HG03175 (cell line): ENCODE data around the gene LUC7L3.

Source experiments
- ATAC-seq: cut with Tn5 transposase; IDR thresholded peaks from one replicate; pipeline ENCODE4 v1.9.1; 2021; ENCODE audit warnings: mild to moderate bottlenecking, moderate library complexity; ENCODE audit not compliant: unreplicated experiment

LUC7L3 gene

DNA sequence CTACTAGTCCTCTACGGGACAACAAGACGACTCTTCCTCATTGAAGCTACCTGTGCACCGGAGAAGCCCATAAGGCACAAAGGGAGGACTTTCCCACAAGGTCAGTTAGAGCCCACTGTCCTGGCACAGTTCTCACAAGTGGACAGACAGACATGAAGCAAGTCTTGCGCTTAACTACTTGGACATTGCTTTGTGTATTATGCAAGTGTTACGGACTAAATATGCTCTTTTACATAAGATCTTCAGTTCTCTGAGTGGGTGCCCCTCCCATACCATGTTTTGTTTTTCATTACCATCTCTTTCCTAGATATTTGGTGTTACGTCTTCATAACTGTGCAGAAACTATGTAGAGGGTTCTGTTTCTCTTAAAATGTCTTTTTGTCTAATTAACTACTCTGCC lies 29.8 kb downstream of the LUC7L3 start:
- no peak for ATAC-seq

DNA sequence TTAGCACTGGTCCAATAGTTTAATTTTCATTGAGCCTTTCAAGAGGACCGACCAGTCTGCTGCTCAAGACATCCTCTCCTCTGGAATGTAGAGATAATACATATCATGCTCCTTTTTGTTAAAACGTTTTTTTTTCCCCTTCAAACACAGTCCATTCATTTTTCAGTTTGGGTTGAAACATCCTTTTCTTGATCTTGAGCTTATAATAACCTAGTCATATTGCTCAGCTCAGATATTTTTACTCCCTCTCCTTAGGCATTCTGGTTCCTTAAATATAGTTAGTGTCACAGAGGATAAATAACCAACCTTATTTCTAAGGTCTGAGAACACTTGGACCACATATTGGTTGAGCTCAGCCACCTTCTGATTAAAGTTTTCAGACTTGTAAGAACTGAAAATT lies 35.1 kb downstream of the LUC7L3 start:
- ATAC-seq: no peak

DNA sequence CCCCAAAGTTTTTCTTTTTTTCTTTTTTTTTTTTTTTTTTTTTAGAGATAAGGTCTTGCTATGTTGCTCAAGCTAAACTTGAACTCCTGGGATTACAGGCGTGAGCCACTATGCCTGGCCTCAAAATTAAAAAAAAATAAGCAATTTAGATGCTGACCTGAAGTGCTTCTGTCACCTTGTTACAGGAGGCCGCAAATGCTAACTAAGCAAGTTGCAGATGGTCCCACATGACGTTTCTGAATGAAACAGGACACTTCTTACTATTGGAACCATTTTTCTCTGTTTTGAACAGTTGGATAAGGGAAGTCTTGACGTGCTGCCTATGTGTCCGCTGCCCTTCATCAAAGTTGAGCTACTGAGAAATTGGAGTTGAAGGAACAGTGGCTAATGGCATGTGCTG lies 39.1 kb downstream of the LUC7L3 start:
- ATAC-seq: no peak

DNA sequence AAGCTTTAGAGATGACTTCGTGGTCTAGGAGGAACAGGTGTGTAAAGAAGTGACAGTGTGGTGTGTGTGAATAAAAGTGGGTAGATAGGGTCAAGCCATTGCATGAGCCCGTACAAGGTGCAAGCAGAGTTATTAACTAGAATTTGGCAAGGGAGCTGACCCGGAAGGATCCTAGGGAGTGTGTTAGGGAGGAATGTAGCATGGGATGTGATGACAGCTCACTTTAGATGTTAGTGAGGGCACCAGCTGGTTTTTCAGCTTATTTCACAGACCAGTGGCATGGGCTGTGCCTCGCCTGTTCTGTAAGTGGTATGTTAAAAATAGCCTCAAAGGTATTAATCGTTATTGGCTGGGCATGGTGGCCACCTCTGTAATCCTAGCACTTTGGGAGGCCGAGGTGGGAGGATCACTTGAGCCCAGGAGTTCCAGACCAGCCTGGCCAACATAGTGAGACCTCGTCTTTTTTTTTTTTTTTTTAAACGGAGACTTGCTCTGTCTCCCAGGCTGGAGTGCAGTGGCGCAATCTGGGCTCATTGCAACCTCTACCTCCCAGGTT lies 39.7 kb downstream of the LUC7L3 start:
- no peak for ATAC-seq

DNA sequence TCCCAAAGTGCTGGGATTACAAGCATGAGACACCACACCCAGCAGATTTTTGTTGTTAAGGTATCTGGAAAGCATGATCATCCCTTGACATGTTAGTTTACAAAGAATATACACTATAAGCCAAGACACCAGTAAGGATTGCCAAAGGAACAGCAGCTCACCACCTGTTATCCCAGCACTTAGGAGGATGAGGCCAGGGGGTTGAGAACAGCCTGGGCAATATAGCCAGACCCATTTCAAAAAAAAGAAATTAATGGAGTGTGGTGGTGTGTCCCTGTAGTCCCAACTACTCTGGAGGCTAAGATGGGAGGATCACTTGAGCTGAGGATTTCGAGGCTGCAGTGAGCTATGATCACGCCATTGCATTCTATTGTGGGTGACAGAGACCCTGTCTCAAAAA lies 42.8 kb downstream of the LUC7L3 start:
- no peak for ATAC-seq

- ATAC-seq: no peak
These were observed 44.5 kb downstream of the LUC7L3 start for GRCh38 chr17:50763716-50764475.

GRCh38 chr17:50764734-50765149 lies 45.3 kb downstream of the LUC7L3 start:
- no peak for ATAC-seq

DNA sequence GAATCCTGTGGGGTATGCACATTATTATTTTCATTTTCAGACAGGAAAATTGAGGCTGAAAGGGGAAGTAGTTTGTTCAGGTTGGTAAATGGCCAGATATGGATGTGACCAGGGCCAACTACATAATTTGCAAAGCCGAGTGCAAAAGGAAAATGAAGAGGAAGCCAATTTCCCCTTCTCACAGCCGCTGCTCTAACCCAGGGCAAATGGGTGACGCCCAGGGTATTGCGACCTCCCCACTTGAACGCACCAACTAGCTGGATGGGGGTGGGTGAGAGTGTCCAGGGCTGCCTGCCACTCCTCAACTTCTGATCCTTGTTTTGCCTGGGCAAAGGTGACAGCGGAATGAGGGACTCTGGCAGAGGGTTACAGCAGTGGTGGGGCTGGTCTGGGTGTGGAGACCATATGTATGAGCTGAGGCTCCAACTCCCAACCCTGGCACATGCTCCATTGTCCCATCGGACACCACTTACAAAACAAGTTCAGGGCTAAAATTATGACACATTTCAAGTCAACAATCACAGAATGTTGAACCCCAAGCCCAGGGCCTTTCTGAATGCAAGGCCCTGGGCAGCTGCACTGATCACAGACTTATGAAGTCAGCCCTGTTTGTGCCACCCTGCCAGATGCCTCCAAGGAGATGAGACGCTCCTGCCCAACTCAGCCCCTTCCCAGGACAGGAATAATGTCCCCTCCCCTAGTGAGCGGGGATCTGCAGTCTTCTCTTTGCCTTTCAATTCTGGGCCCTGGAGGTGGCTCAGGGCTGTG lies 46.2 kb downstream of the LUC7L3 start:
- ATAC-seq: peak; percentile 50

- no peak for ATAC-seq
These were observed 47.0 kb downstream of the LUC7L3 start for GRCh38 chr17:50766222-50767023.

DNA sequence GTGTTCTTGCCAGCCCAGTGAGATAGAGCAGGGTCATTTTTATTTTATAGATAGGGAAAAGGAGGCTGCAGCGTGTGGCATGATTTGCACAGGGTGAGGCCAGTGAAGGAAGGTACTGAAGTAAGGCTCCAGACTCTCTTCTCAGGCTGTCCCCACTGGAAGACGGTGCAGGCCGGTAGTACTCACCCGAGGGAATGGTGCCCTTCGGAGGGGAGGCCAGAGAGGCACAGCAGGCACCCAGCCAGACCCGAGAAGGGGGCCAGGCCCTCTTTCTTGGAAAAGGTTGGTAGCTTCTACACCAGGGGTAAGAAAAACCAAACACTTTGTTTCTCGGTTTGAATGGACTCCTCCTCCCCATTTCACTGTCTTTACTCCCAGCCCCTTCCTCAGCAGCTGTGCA lies 47.6 kb downstream of the LUC7L3 start:
- ATAC-seq: no peak

GRCh38 chr17:50767446-50767845 lies 48.0 kb downstream of the LUC7L3 start, which contains the start of gene ANKRD40CL:
Gene ANKRD40CL (minus strand): TSS chr17:50767518. CDS start chr17:50766913, 605 bp downstream.
- no peak for ATAC-seq

DNA sequence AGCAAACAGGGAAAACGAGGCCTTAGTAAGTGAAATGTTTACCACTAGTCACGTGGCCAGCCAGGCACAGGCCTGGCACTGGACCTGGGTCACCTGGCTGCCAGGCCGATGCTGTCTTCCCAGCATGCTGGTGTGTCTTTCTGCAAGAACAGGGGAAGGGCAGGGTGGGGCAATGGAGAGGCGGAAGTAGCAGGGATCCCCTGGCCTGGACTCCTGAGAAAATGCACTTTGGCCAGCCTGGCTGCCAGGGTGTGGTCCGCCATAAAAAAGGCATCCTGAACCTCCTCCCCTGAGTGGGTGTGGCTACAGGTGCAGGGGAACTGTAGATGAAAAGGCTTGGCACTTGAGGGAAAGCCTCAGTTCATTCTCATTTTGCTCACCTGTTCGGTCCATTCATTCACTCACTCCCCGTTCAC lies 49.0 kb downstream of the LUC7L3 start:
- ATAC-seq: no peak

DNA sequence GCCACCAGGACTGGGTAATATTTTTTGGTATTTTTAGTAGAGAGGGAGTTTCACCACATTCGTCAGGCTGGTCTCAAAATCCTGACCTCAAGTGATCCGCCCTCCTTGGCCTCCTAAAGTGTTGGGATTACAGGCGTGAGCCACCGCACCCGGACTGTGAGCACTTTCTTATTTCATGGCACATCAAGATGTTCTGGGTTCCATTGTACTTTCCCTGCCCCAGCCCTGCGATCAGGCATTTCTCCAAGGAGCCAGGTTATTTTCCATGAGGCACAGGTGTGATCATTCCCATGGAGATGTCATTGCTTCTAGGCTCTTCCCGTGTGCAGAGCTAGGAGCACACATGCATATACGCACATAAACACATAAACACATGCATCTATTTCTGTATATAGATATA lies 50.5 kb downstream of the LUC7L3 start:
- ATAC-seq: no peak

GRCh38 chr17:50770346-50770745 lies 50.9 kb downstream of the LUC7L3 start:
- no peak for ATAC-seq

GRCh38 chr17:50771991-50772785 lies 52.8 kb downstream of the LUC7L3 start:
- no peak for ATAC-seq

- no peak for ATAC-seq
These were observed 54.9 kb downstream of the LUC7L3 start for GRCh38 chr17:50774225-50774803.

DNA sequence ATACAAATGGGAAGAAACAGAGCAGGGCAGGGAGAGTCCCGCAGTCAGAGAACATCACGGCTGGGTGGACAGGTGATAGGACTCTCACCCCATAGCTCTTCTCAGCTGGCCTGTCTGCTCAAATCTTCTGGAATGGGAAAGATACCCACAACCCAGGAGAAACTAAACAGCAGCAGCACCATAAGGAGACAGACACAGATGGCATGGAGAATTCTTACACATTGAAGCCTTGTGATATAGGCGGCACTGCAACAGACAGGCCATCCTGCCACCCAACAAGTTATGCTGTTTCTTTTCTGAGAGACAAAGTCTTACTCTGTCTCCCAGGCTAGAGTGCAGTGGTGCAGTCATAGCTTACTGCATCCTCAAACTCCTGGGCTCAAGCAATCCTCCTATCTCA lies 56.5 kb downstream of the LUC7L3 start:
- no peak for ATAC-seq

GRCh38 chr17:50778471-50778870 lies 59.1 kb downstream of the LUC7L3 start:
- ATAC-seq: no peak

DNA sequence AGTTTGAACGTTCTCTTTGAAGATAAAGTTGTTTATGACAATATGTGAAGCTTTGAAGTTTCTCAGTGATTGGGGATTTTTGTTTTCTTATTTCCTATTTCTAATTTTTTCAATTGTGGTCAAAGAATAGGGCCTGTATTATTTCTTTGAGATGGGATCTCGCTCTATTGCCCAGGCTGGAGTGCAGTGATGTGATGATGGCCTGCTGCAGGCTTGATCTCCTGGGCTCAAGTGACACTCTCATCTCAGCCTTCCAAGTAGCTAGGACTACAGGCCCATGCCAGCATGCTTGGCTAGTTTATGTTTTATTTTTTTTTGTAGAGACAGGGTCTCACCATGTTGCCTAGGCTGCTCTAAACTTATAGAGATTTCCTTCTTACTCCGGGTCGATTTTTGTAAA lies 59.6 kb downstream of the LUC7L3 start:
- ATAC-seq: no peak
